PC-3 (cell line): ENCODE results near the gene MAD1L1. TPM values are rescaled to one million over a fixed set of nuclear protein-coding genes. Genes with fewer than 3 reads are reported as not detected.

ENCODE experiments used
- ATAC-seq: fragments of 200-7000 bp; cut with Tn5 transposase; 2 replicates; pipeline ENCODE4 v1.9.1; 2020; ENCODE audit warnings: mild to moderate bottlenecking, moderate library complexity
- BruUV-seq: library from RNA; stranded (reverse); fragments of 400-500 nt; replicated peaks from 2 replicates; lab custom pipeline; 2021; lab: Mats Ljungman, UMichigan
- CTCF ChIA-PET: fragments of 300-600 bp; sonication (Branson Sonifier 250); formaldehyde crosslinking; loops from one replicate; lab custom pipeline; 2022; ENCODE audit warnings: antibody characterized with exemption; lab: Charles Lee
- POLR2A ChIA-PET: fragments of 300-600 bp; sonication (Branson Sonifier 250); formaldehyde crosslinking; loops from one replicate; lab custom pipeline; 2022; ENCODE audit warnings: antibody characterized with exemption; ENCODE audit not compliant: unreplicated experiment; lab: Charles Lee
- DNase-seq: peaks from one replicate; pipeline ENCODE4 v3.0.0-alpha.2; 2015
- H2AFZ ChIP-seq: fragments of 300-600 bp; sonication (generic); 2 replicates; pipeline ENCODE4 v1.6.0; 2016; ENCODE audit warnings: antibody characterized with exemption, low read length
- H3F3A ChIP-seq: fragments of 300-600 bp; sonication (generic); one replicate; pipeline ENCODE4 v1.6.0; 2017; ENCODE audit warnings: antibody characterized with exemption, low read length, control low read depth, mild to moderate bottlenecking; ENCODE audit not compliant: unreplicated experiment
- H3K27ac ChIP-seq: fragments of 300-600 bp; sonication (generic); 2 replicates; pipeline ENCODE4 v1.5.1; 2016; ENCODE audit warnings: mild to moderate bottlenecking, low read length
- H3K27me3 ChIP-seq: fragments of 300-600 bp; sonication (generic); 2 replicates; pipeline ENCODE4 v1.6.1; 2016; ENCODE audit warnings: low read length, mixed read lengths
- H3K36me3 ChIP-seq: fragments of 300-600 bp; sonication (generic); 2 replicates; pipeline ENCODE4 v1.6.1; 2016; ENCODE audit warnings: low read depth, mixed run types, low read length, mixed read lengths
- H3K4me1 ChIP-seq: fragments of 300-600 bp; sonication (generic); 2 replicates; pipeline ENCODE4 v1.5.1; 2016; ENCODE audit warnings: low read length; ENCODE audit not compliant: insufficient read depth
- H3K4me2 ChIP-seq: fragments of 300-600 bp; sonication (generic); 2 replicates; pipeline ENCODE4 v1.6.0; 2016; ENCODE audit warnings: low read length
- H3K4me3 ChIP-seq: fragments of 300-600 bp; sonication (generic); 2 replicates; pipeline ENCODE4 v1.5.1; 2016; ENCODE audit warnings: mild to moderate bottlenecking, low read length, mixed read lengths
- H3K79me2 ChIP-seq: fragments of 300-600 bp; sonication (generic); 2 replicates; pipeline ENCODE4 v1.6.1; 2017; ENCODE audit warnings: low read length, mixed read lengths
- H3K9ac ChIP-seq: fragments of 300-600 bp; sonication (generic); 2 replicates; pipeline ENCODE4 v1.6.0; 2016; ENCODE audit warnings: mild to moderate bottlenecking, low read length
- H3K9me2 ChIP-seq: fragments of 300-600 bp; sonication (generic); replicated peaks from 2 replicates; pipeline ENCODE4 v1.6.1; 2016; ENCODE audit warnings: mixed run types, low read length, mixed read lengths
- H3K9me3 ChIP-seq: fragments of 300-600 bp; sonication (generic); 2 replicates; pipeline ENCODE4 v1.6.1; 2016; ENCODE audit warnings: low read length, mixed read lengths
- H4K20me1 ChIP-seq: fragments of 300-600 bp; sonication (generic); 2 replicates; pipeline ENCODE4 v1.6.1; 2016; ENCODE audit warnings: low read length, mixed read lengths
- EZH2 ChIP-seq: fragments of 300-600 bp; sonication (generic); IDR thresholded peaks from one replicate; pipeline ENCODE4 v1.6.1; 2017; ENCODE audit warnings: antibody characterized with exemption, mild to moderate bottlenecking, low read length; ENCODE audit not compliant: unreplicated experiment
- EZH2phosphoT487 ChIP-seq: fragments of 300-600 bp; sonication (generic); IDR thresholded peaks from 2 replicates; pipeline ENCODE4 v1.6.1; 2018; ENCODE audit warnings: mild to moderate bottlenecking, antibody characterized with exemption, low read length, borderline replicate concordance
- intact Hi-C: fragments of 100-400 bp; cut with micrococcal nuclease; formaldehyde crosslinking; loops from 2 replicates; pipeline ENCODE4 v1.9.0; 2023
- total RNA-seq: library from RNA; depleted of rRNA; stranded (reverse); fragments of >200 nt; gene quantifications from 2 replicates; pipeline ENCODE4 v1.2.3, GENCODE V29; 2014
- TF ChIP-seq, protein P1 (sequence below): fragments of 300-600 bp; sonication (generic); conservative IDR thresholded peaks from 2 replicates; pipeline ENCODE4 v1.5.1; 2017; ENCODE audit warnings: antibody characterized with exemption, low read depth, mild to moderate bottlenecking, low read length

Gene MAD1L1
- total RNA-seq, 1 experiment from 2014 or later = 88.4 TPM

DNA sequence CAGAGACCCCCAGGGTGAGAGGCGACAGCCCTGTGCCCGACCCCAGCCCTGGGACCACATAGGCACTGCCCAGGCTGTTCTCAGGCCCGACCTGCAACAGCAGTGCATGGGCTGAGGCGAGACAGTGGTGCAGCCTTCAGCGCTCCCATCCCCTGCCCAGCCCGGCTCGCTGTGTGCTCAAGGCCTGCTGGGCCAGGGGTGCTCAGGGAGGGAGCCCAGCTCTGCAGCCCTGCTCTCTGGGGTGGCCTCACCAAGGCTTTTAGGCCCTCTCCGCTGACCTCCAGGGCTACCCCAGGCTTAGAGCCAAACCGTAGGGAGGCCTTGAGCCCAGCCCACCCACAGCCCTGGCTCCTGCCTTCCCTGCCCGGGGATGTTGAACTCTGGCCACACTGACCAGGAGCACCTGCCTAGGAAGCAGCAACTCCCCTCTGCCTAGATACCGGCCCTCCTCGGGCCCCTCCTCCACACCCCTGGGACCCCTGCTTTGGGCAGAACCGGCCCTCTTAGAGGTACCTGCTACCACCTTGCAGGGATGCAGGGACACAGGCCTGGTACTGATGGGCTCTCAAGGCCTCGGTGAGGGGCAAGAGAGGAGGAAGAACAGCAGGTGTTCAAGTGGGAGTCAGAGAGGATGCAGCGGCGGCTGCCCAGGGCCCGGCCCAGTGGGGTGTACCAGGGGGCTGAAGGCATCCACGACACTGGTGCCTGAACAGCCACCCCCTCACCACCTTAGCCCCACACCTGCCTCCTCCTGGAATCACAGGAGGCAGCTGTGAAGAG lies 331.1 kb downstream of the MAD1L1 start:
- H3K27ac ChIP-seq = no peak overlapping the region
- no peak overlapping the region for H3K4me2 ChIP-seq
- H3K36me3 ChIP-seq = no peaks in the 10 kb centered on the region
- H2AFZ ChIP-seq = no peak overlapping the region
- H3F3A ChIP-seq = no peaks in the 10 kb centered on the region
- H4K20me1 ChIP-seq = no peaks in the 10 kb centered on the region
- intact Hi-C loops = no loop called here
- no peaks in the 10 kb centered on the region for H3K27me3 ChIP-seq
- no peaks in the 10 kb centered on the region for H3K9me2 ChIP-seq
- BruUV-seq = no TSS peak
- POLR2A ChIA-PET = no interaction called here
- H3K9me3 ChIP-seq = no peaks in the 10 kb centered on the region
- DNase-seq = no peak
- no peaks in the 10 kb centered on the region for H3K4me1 ChIP-seq
- no peak for ATAC-seq
- H3K4me3 ChIP-seq = no peak overlapping the region
- CTCF ChIA-PET = no interaction called here
- H3K9ac ChIP-seq = no peak overlapping the region
- no peak for TF ChIP-seq EZH2phosphoT487
- TF ChIP-seq EZH2 = no peak
- TF ChIP-seq, protein P1, sequence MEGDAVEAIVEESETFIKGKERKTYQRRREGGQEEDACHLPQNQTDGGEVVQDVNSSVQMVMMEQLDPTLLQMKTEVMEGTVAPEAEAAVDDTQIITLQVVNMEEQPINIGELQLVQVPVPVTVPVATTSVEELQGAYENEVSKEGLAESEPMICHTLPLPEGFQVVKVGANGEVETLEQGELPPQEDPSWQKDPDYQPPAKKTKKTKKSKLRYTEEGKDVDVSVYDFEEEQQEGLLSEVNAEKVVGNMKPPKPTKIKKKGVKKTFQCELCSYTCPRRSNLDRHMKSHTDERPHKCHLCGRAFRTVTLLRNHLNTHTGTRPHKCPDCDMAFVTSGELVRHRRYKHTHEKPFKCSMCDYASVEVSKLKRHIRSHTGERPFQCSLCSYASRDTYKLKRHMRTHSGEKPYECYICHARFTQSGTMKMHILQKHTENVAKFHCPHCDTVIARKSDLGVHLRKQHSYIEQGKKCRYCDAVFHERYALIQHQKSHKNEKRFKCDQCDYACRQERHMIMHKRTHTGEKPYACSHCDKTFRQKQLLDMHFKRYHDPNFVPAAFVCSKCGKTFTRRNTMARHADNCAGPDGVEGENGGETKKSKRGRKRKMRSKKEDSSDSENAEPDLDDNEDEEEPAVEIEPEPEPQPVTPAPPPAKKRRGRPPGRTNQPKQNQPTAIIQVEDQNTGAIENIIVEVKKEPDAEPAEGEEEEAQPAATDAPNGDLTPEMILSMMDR = no peak
- H3K79me2 ChIP-seq = no peaks in the 10 kb centered on the region

DNA sequence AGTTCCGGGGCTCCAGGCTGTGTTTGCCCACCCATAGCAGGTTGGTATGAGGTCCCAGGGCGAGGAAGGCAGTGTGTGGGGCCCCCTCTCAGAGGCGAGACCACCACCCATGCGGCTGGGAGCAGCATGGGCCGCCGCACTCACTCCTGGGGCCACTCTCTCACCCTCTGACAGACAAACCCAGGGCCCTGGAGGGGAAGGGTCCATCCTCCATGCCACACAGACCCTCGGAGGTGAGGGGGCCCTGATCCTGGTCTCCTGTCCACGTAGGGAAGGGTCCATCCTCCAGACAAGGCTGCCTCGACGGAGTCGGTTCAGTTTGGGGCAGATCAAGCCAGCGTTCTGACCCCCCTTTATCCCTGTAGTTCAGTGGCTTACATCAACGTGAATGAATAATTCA lies 331.9 kb downstream of the MAD1L1 start:
- H4K20me1 ChIP-seq = no peaks in the 10 kb centered on the region
- no peak overlapping the region for H2AFZ ChIP-seq
- H3F3A ChIP-seq = no peaks in the 10 kb centered on the region
- H3K9me2 ChIP-seq = no peaks in the 10 kb centered on the region
- no peaks in the 10 kb centered on the region for H3K27me3 ChIP-seq
- H3K36me3 ChIP-seq = no peaks in the 10 kb centered on the region
- H3K4me3 ChIP-seq = no peak overlapping the region
- H3K9ac ChIP-seq = no peak overlapping the region
- ChIA-PET CTCF (no interaction called here), POLR2A (no interaction called here)
- no peaks in the 10 kb centered on the region for H3K4me1 ChIP-seq
- no TSS peak for BruUV-seq
- no peak overlapping the region for H3K4me2 ChIP-seq
- H3K9me3 ChIP-seq = no peaks in the 10 kb centered on the region
- no peaks in the 10 kb centered on the region for H3K79me2 ChIP-seq
- no peak overlapping the region for H3K27ac ChIP-seq
- no peak for TF ChIP-seq EZH2
- no peak for TF ChIP-seq EZH2phosphoT487
- TF ChIP-seq, protein P1 = no peak
- DNase-seq (no peak), ATAC-seq (no peak)
- intact Hi-C loops = no loop called here

DNA sequence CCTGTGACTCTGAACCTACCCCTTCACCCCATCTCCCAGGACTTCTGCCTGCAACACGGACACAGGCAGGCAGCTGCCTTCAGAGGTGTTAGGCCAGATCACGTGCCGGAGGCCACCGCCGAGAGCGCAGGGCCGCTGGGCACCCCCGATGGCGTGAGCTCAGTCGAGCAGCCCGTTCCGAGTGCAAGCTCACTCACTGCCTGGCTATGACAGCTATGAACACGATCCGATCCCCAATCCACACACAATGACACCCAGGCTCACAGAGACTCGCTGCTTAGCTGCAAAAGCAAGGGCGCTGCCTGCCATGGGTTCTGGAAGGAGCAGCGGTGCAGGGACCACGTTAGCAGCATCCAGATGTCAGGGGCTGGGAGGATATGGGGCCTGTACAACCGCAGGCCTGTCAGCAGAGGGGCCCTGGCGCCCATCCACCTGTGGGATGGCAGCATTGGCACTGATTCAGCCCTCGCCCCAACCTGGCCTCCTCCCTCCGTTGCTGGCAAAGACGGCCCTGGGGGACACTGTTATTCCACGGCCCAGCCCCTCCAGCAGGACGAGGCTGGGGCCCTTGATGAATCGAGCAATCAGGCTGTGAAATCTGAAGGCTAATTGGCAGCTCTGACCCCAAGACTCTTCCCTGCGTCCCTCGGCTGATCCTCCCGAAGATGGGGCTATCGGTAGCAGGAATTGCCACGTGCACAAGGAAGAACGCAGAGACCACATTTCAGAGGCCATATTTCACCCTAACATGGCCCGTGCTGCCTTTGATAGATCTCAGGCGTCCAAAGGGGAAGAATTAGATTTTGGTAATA lies 332.6 kb downstream of the MAD1L1 start:
- Histone ChIP-seq H3K9ac (no peak overlapping the region), H3K4me3 (no peak overlapping the region), H4K20me1 (no peaks in the 10 kb centered on the region), H3K4me1 (no peaks in the 10 kb centered on the region), H3F3A (no peaks in the 10 kb centered on the region), H3K36me3 (no peaks in the 10 kb centered on the region), H3K79me2 (no peaks in the 10 kb centered on the region), H3K9me3 (no peaks in the 10 kb centered on the region), H3K4me2 (no peak overlapping the region), H3K27me3 (no peaks in the 10 kb centered on the region), H2AFZ (no peak overlapping the region), H3K9me2 (no peaks in the 10 kb centered on the region), H3K27ac (no peak overlapping the region)
- no TSS peak for BruUV-seq
- TF ChIP-seq, protein P1 = no peak
- TF ChIP-seq EZH2 (no peak), EZH2phosphoT487 (no peak)
- no peak for DNase-seq
- intact Hi-C loops = no loop called here
- CTCF ChIA-PET = no interaction called here
- POLR2A ChIA-PET = no interaction called here
- ATAC-seq = no peak
